ENCODE results near the gene DYRK1B.
A peak's percentile ranks its signal among the peaks of the same experiment; 100 is the strongest.

DYRK1B gene

GRCh38 chr19:39834287-39834841 lies 402 bp upstream of the DYRK1B start:
- H3K4me3 ChIP-seq (ENCODE audit: low read depth, low read length): peak overlapping the region; percentile 27
- TF ChIP-seq CTCF (IDR thresholded peaks at IDR 0.05; ENCODE audit: borderline replicate concordance, insufficient read depth, low read depth, low read length): no peak

GRCh38 chr19:39833160-39833463 lies 850 bp downstream of the DYRK1B start:
- peak overlapping the region; percentile 90 for H3K4me3 ChIP-seq (ENCODE audit: low read depth, low read length)
- no peak for TF ChIP-seq CTCF (IDR thresholded peaks at IDR 0.05; ENCODE audit: borderline replicate concordance, insufficient read depth, low read depth, low read length)

GRCh38 chr19:39832341-39833083 lies 1.4 kb downstream of the DYRK1B start:
- TF ChIP-seq CTCF (IDR thresholded peaks at IDR 0.05; ENCODE audit: borderline replicate concordance, insufficient read depth, low read depth, low read length): no peak
- H3K4me3 ChIP-seq (ENCODE audit: low read depth, low read length): peak overlapping the region; percentile 90

- no peak overlapping the region for H3K4me3 ChIP-seq (ENCODE audit: low read depth, low read length)
- TF ChIP-seq CTCF (IDR thresholded peaks at IDR 0.05; ENCODE audit: borderline replicate concordance, insufficient read depth, low read depth, low read length): no peak
These were observed 2.3 kb downstream of the DYRK1B start for GRCh38 chr19:39831679-39832078.

- TF ChIP-seq CTCF (IDR thresholded peaks at IDR 0.05; ENCODE audit: borderline replicate concordance, insufficient read depth, low read depth, low read length): no peak
- no peak overlapping the region for H3K4me3 ChIP-seq (ENCODE audit: low read depth, low read length)
These were observed 3.1 kb downstream of the DYRK1B start for GRCh38 chr19:39830847-39831246.

GRCh38 chr19:39830406-39830805 lies 3.6 kb downstream of the DYRK1B start:
- no peak for TF ChIP-seq CTCF (IDR thresholded peaks at IDR 0.05; ENCODE audit: borderline replicate concordance, insufficient read depth, low read depth, low read length)
- no peak overlapping the region for H3K4me3 ChIP-seq (ENCODE audit: low read depth, low read length)

- no peak overlapping the region for H3K4me3 ChIP-seq (ENCODE audit: low read depth, low read length)
- no peak for TF ChIP-seq CTCF (IDR thresholded peaks at IDR 0.05; ENCODE audit: borderline replicate concordance, insufficient read depth, low read depth, low read length)
These were observed 4.2 kb downstream of the DYRK1B start for GRCh38 chr19:39829702-39830275.

All from GM12875 (cell line).